NCI-H187 treated with DMSO at 0.1 percent for 48 hours (cell line): ENCODE data around the gene PLSCR5.

Experiments
- DNase-seq: peaks from one replicate; lab custom pipeline; 2025; lab: John Stamatoyannopoulos, UW

The PLSCR5 gene

GRCh38 chr3:146585156-146585555 lies 20.0 kb downstream of the PLSCR5 start:
- no peak for DNase-seq

GRCh38 chr3:146581951-146582467 lies 23.1 kb downstream of the PLSCR5 start:
- DNase-seq: no peak

GRCh38 chr3:146581080-146581601 lies 24.0 kb downstream of the PLSCR5 start:
- no peak for DNase-seq

GRCh38 chr3:146577662-146578061 lies 27.5 kb downstream of the PLSCR5 start:
- DNase-seq: no peak

- no peak for DNase-seq
Observed at GRCh38 chr3:146575636-146576035, 29.5 kb downstream of the PLSCR5 start.

GRCh38 chr3:146574173-146574572 lies 31.0 kb downstream of the PLSCR5 start:
- DNase-seq: no peak

- DNase-seq: no peak
Observed at GRCh38 chr3:146569314-146569713, 35.8 kb downstream of the PLSCR5 start.

GRCh38 chr3:146566138-146566537 lies 39.0 kb downstream of the PLSCR5 start:
- DNase-seq: no peak

GRCh38 chr3:146561879-146562278 lies 43.3 kb downstream of the PLSCR5 start:
- no peak for DNase-seq

- no peak for DNase-seq
Observed at GRCh38 chr3:146561463-146561862, 43.7 kb downstream of the PLSCR5 start.

- no peak for DNase-seq
Observed at GRCh38 chr3:146560678-146561077, 44.5 kb downstream of the PLSCR5 start.

- DNase-seq: no peak
Observed at GRCh38 chr3:146559388-146559787, 45.8 kb downstream of the PLSCR5 start.

GRCh38 chr3:146558781-146559180 lies 46.4 kb downstream of the PLSCR5 start:
- DNase-seq: no peak

- no peak for DNase-seq
Observed at GRCh38 chr3:146557745-146558144, 47.4 kb downstream of the PLSCR5 start.

- no peak for DNase-seq
Observed at GRCh38 chr3:146555311-146555710, 49.8 kb downstream of the PLSCR5 start.

GRCh38 chr3:146554151-146554760 lies 50.9 kb downstream of the PLSCR5 start:
- DNase-seq: no peak

GRCh38 chr3:146550743-146551510 lies 54.2 kb downstream of the PLSCR5 start:
- no peak for DNase-seq

GRCh38 chr3:146550070-146550615 lies 55.0 kb downstream of the PLSCR5 start:
- no peak for DNase-seq

- DNase-seq: no peak
Observed at GRCh38 chr3:146547235-146547835, 57.8 kb downstream of the PLSCR5 start.

- DNase-seq: no peak
Observed at GRCh38 chr3:146546366-146546965, 58.7 kb downstream of the PLSCR5 start.

GRCh38 chr3:146544929-146545528 lies 60.1 kb downstream of the PLSCR5 start:
- no peak for DNase-seq
